ENCODE results near the gene LCN12.

Gene LCN12

DNA sequence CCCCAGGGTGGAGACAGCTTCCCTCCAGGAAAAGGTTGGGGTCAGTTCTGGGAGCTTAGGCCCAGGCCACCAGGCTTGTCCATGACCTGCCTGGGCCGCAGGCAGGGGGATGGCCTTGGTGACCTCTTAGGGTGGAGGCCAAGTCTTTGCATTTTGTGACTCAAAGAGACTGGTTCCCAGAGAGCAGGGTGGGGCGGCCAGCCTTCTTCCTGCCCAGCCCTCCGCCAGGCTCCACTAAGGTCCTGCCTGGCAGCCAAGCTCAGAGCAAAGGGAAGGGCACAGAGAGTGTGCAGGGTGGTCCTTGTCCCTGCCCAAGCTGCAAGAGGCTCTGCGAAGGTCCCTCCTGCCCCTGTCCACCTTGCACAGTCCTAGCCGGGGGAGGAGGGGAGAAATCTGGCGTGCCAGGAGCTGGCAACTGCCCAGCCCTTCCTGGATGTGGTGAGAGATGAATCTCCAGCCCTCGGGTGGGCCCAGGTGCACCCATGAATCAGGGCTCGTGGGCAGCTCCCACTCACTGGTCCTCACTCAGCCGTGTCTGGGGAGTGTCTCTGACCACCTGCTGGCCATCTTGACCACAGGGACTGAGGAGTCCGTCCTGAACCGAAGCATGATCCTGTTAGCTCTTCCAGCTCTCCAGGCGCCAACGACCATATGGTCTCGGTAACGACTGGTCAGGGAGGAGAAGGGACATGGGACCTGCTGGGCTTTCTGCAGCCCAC lies 22.9 kb downstream of the LCN12 start:
- no peak for DNase-seq

GRCh38 chr9:136975644-136976043 lies 23.6 kb downstream of the LCN12 start:
- peak; percentile 39 for DNase-seq

- DNase-seq, result no peak
Observed at GRCh38 chr9:136977223-136977622, 25.1 kb downstream of the LCN12 start, which contains the start of gene PTGDS. Gene PTGDS, plus strand, starts transcription at chr9:136977504. Its CDS starts 75 bp downstream, at chr9:136977579.

DNA sequence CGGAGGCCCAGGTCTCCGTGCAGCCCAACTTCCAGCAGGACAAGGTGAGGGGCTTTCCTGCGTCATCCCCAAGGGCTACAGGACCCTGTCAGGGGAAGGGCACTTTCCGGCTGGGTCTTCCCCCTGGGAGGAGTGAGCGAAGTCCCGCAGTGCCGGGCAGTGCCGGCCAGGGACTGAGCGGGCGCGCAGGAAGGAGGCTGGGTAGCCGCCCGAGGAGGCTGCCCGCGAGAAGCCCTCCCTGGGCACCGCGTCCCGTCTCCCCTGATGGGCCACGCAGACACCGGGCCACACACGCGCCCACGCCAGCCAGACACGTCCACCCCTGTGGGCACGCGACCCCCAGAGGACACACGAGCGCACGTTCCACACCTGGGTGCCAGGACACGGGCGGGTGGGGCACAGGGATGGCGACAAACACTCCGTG lies 25.6 kb downstream of the LCN12 start:
- no peak for DNase-seq

GRCh38 chr9:136978073-136978864 lies 26.2 kb downstream of the LCN12 start:
- DNase-seq, result peak; percentile 72

- DNase-seq, result no peak
Observed at GRCh38 chr9:136978865-136979544, 26.9 kb downstream of the LCN12 start.

GRCh38 chr9:136979769-136980587 lies 27.9 kb downstream of the LCN12 start:
- DNase-seq, result no peak

DNA sequence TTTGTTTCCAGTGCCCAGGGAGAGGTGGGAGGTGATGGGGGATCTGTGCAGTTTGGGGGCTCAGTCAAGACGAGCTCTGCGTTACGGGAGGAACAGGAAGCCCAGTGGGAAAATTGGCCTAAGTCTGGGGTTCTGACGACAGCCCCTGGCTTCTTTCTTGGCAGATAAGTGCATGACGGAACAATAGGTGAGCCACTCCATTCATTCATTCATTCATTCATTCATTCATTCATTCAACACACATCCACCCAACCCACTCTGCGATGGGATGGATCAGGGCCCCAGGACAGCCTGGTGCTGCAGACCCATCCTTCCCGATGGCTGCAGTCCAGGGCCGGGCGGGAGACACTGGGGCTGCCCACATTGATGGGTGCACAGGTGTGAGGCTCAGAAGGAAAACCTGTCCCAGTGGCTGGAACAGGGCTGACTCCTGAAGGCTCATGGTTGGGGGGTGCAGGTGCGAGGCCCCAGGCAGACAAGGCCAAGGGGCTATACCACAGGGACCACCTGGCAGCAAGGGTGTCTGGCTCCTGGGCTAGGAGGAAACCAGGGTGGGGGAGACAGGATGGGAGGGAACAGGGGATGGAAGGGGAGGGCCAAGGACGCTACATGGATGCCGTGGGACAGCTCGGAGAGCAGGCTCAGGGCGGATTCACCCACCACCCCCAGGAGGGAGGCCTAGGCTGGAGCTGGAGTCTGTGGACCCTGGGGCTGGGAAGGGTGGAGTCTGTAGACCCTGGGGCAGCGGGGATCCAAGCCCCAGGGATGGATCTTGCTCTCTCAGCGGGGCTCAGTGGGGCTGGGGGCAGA lies 28.8 kb downstream of the LCN12 start:
- no peak for DNase-seq

DNA sequence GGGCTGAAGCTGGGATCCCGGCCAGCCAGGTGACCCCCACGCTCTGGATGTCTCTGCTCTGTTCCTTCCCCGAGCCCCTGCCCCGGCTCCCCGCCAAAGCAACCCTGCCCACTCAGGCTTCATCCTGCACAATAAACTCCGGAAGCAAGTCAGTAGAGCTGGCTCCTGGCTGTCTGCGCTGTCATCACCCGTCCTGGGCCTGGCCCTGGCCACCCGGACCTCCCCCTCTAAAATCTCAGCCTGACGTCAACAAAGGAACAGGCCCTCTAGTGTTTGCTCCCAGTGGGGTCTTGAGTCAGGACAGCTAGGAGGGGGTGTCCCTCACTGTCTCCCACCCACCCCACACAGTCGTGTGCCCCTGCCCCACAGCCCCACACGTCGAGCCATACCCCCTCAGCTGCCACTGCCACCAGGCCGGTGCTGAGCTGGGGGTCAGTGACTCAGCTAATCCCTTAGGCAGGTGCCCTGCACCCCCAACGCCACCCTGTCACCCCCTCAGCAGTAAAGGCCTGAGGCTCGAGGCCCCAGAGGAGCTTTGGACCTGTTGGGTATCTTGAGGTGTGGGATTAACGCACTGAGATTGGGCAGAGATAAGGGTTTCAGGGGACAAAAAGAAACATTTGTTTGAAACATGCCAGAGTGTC lies 29.6 kb downstream of the LCN12 start:
- no peak for DNase-seq

GRCh38 chr9:136982232-136983051 lies 30.4 kb downstream of the LCN12 start, which contains the start of gene LCNL1:
Gene LCNL1, plus strand, starts transcription at chr9:136982993. Its CDS starts 594 bp downstream, at chr9:136983587.
- no peak for DNase-seq

- no peak for DNase-seq
Observed at GRCh38 chr9:136983167-136983566, 31.1 kb downstream of the LCN12 start.

DNA sequence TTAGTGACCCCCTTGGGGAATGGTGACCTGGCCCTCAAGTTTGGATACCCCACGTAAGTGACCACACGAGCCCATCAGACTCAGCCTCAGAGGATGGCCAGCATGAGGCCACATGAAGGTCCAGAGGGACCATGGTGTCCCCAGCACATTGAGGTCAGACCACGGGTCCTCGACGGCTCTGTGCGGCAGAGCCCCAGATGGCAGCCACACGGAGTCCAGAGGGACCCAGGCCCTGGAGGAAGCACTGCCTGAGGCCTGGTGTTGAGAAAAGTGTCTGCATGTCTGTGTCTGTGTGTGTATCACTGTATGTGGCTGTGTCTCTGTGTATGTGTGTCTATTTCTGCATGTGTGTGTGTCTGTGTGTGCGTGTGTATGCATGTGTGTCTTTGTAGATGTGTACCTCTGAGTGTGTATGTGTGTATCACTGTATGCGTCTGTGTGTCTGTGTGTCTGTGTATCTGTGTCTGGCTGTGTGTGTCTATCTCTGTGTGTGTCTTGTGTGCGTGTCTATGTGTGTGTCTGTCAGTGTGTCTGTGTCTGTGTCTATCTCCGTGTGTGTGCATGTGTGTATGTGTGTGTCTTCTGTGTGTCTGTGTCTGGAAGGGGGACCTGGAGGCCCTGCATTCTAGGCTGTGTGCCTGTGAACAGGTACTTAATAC lies 31.7 kb downstream of the LCN12 start:
- DNase-seq, result no peak

DNA sequence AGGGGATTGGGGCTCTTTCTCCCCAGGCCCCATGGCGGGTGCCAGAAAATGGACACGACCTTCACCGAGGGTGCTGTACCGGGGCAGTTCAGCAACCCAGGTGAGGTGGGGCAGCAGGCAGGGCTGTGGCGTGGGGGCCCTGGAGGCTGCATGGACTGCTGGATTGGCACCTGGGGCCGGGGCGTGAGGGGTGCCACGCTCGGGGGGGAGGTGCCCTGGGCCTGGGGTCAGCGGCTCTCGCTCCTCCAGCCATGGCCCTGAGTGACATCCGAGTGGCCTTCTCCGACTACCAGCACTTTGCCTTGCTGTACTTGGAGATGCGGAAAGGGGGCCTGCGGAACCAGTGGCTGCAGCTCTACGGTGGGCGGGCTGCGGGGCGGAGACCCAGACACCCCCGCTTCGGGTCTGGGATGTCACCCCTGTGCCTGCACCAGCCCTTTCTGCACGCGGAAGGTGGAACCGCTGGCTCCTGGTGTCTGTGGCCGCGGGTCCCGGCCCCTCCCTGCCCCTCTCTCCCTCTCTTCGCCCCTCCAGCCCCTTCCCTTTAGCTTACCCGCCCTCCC lies 32.5 kb downstream of the LCN12 start:
- no peak for DNase-seq

DNA sequence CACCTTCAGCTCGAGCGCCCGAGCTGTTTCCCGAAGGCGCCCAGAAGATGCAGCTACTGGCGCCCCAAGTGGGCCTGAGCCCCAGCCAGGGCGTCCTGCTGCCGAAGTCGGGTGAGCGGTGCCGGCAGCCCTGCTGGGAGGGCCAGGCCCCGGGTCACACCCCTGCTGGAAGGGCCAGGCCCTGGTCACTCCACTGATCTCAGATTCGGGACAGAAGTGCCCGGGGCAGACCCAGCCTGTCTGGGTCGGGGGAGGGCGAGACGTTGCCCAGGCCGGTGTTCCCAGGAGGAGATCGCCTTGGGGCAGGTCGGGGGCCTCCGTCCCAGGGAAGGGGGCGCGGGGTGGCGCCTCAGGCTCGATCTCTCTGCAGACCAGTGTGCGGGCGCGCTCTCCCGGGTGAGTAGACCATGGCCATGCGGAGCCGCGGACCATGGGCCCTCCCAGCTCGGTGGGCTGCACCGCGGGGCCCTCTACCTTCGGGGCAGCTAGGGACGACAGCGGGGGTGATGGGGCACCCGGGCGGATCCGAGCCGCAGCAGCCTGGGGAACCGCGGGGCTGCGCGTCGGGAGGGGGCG lies 33.0 kb downstream of the LCN12 start:
- DNase-seq, result no peak

GRCh38 chr9:136985853-136986252 lies 33.8 kb downstream of the LCN12 start:
- DNase-seq, result no peak

DNA sequence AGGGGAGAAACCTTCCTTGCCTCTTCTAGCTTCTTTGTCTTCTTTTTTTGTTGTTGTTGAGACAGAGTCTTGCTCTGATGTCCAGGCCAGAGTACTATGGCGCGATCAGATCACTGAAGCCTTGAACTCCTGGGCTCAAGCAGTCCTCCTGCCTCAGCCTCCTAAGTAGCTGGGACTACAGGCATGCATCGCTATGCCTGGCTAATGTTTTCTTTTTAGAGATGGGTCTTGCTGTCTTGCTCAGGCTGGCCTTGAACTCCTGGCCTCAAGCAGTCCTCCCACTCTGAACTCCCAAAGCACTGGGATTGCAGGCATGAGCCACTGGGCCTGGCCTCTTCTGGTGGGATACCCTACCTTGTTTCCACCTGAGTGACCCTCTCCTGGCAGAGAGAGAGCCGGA lies 36.8 kb downstream of the LCN12 start:
- no peak for DNase-seq

DNA sequence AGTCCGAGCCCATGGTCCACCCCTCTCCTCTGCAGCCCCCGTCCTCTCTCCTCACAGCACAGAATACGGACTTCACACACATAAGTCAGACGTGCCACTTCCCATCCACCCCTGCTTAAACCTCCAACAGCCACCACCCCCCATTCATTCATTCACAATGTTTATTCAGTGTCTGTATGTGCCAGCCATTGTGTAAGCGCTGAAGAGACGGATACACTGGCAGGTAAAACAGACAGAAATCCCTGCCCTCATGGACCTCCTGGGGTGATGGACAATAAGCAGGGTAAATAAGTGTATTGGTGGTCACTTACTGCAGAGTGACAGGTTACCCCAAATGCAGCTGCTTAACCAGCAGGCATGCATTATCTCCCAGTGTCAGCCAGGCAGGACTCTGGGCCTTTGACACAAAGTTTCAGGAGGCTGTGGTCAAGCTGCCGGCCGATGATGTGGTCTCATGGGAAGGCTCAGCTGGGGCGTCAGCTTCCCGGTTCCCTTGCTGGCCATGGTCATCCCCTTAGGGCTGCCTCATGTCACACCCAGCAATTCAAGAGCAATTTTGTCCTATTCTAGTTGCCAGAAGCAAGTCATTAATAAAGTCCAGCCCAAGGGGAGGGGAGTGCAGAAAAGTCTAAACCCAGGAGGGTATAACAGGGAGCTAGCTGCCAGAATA lies 38.3 kb downstream of the LCN12 start:
- DNase-seq, result no peak

Measured in stimulated activated CD4-positive, alpha-beta T cell treated with anti-CD3 and anti-CD28 coated beads, Interleukin-4, amount 100 ng/mL, for 24 hours (primary cell).